Right atrium auricular region (tissue), 2 donors: ENCODE results near the gene TPO. TPM values are rescaled to one million over a fixed set of nuclear protein-coding genes. Genes with fewer than 3 reads are reported as not detected.
A peak's percentile ranks its signal among the peaks of the same experiment; 100 is the strongest.

Experiments
- DNase-seq: peaks from one replicate; pipeline ENCODE4 v3.0.0-alpha.2; 2019; ENCODE audit warnings: low spot score
- H3K27ac ChIP-seq, 2 donors: fragments of 200-600 bp; sonication (generic); 1 replicate in 1 of 2; 2 replicates in 1 of 2; pipeline ENCODE4 v1.5.1; 2016 to 2019
- H3K27me3 ChIP-seq, 2 donors: fragments of 200-600 bp; sonication (generic); one replicate each; pipeline versions ENCODE4 v1.5.1 to v1.6.0; 2017 to 2019
- H3K36me3 ChIP-seq: fragments of 200-600 bp; sonication (generic); one replicate; pipeline ENCODE4 v1.5.1; 2016
- H3K4me1 ChIP-seq, 2 donors: fragments of 200-600 bp; sonication (generic); one replicate each; pipeline versions ENCODE4 v1.5.1 to v1.6.0; 2017 to 2019
- H3K4me3 ChIP-seq, 2 donors: fragments of 200-600 bp; sonication (generic); 1 replicate in 1 of 2; 2 replicates in 1 of 2; pipeline ENCODE4 v1.5.1; 2017 to 2019; ENCODE audit warnings: mild to moderate bottlenecking in 1 of 2, moderate library complexity in 1 of 2
- H3K9me3 ChIP-seq, 2 donors: fragments of 200-600 bp; sonication (generic); one replicate each; pipeline ENCODE4 v1.5.1; 2019
- CTCF ChIP-seq, 2 donors: fragments of 200-600 bp; sonication (generic); IDR thresholded peaks; one replicate each; pipeline ENCODE4 v1.5.1; 2019; ENCODE audit warnings: antibody characterized with exemption in 2 of 2
- total RNA-seq, 2 donors: library from RNA; depleted of rRNA; stranded (reverse); fragments of >200 nt; gene quantifications; one replicate each; pipeline ENCODE4 v1.1.0, GENCODE V29; 2016

Gene TPO
- total RNA-seq, 2 donors from 2014 or later, result 0.08 to 2.7 TPM

- H3K36me3 ChIP-seq, result no peaks in the 10 kb centered on the region
- no peak for TF ChIP-seq CTCF (IDR thresholded peaks at IDR 0.05)
- no peaks in the 10 kb centered on the region for H3K9me3 ChIP-seq
- no peak overlapping the region for H3K27ac ChIP-seq
- DNase-seq, result no peak
- no peak overlapping the region for H3K4me3 ChIP-seq
- peaks cover 0 to 8% of the 10 kb centered on the region in 2 donors for H3K4me1 ChIP-seq
- no peaks in the 10 kb centered on the region for H3K27me3 ChIP-seq
Measured at GRCh38 chr2:1586251-1586922, 173.1 kb downstream of the TPO start.

GRCh38 chr2:1586923-1587840 lies 173.9 kb downstream of the TPO start:
- Histone ChIP-seq H3K36me3 (no peaks in the 10 kb centered on the region), H3K27ac (no peak overlapping the region), H3K4me1 (peaks cover 0 to 16% of the 10 kb centered on the region in 2 donors), H3K4me3 (no peak overlapping the region), H3K27me3 (no peaks in the 10 kb centered on the region), H3K9me3 (no peaks in the 10 kb centered on the region)
- TF ChIP-seq CTCF (IDR thresholded peaks at IDR 0.05), result no peak
- no peak for DNase-seq

- Histone ChIP-seq H3K4me1 (peaks cover 0 to 23% of the 10 kb centered on the region in 2 donors), H3K36me3 (no peaks in the 10 kb centered on the region), H3K27ac (no peak overlapping the region), H3K4me3 (no peak overlapping the region), H3K27me3 (no peaks in the 10 kb centered on the region), H3K9me3 (no peaks in the 10 kb centered on the region)
- peak; percentile 30 for DNase-seq
- no peak for TF ChIP-seq CTCF (IDR thresholded peaks at IDR 0.05)
Measured at GRCh38 chr2:1588051-1588977, 175.1 kb downstream of the TPO start.

- H3K27me3 ChIP-seq, result no peaks in the 10 kb centered on the region
- DNase-seq, result no peak
- no peak for TF ChIP-seq CTCF (IDR thresholded peaks at IDR 0.05)
Measured at GRCh38 chr2:1588978-1589621, 175.8 kb downstream of the TPO start.

More at GRCh38 chr2:1588978-1589621, 175.8 kb downstream of the TPO start:
- no peaks in the 10 kb centered on the region for H3K36me3 ChIP-seq
- no peak overlapping the region for H3K27ac ChIP-seq
- no peaks in the 10 kb centered on the region for H3K9me3 ChIP-seq
- H3K4me3 ChIP-seq, result no peak overlapping the region
- H3K4me1 ChIP-seq, result peaks cover 0 to 31% of the 10 kb centered on the region in 2 donors
